HL-60 (cell line): ENCODE data around the gene AKAP8L.

Source experiments
- CTCF ChIP-seq: IDR thresholded peaks from one replicate; pipeline ENCODE4 v1.5.1; 2011; ENCODE audit warnings: low read length, control low read depth, inconsistent platforms; ENCODE audit not compliant: insufficient read depth
- GABPA ChIP-seq: IDR thresholded peaks from 2 replicates; pipeline ENCODE4 v1.6.1; 2012; ENCODE audit warnings: low read depth
- POLR2AphosphoS5 ChIP-seq: IDR thresholded peaks from 2 replicates; pipeline ENCODE4 v1.6.1; 2012; ENCODE audit warnings: low read depth
- TF ChIP-seq, protein P1 (sequence below): IDR thresholded peaks from 2 replicates; pipeline ENCODE4 v1.6.1; 2012; ENCODE audit warnings: low read depth; ENCODE audit not compliant: insufficient replicate concordance

DNA sequence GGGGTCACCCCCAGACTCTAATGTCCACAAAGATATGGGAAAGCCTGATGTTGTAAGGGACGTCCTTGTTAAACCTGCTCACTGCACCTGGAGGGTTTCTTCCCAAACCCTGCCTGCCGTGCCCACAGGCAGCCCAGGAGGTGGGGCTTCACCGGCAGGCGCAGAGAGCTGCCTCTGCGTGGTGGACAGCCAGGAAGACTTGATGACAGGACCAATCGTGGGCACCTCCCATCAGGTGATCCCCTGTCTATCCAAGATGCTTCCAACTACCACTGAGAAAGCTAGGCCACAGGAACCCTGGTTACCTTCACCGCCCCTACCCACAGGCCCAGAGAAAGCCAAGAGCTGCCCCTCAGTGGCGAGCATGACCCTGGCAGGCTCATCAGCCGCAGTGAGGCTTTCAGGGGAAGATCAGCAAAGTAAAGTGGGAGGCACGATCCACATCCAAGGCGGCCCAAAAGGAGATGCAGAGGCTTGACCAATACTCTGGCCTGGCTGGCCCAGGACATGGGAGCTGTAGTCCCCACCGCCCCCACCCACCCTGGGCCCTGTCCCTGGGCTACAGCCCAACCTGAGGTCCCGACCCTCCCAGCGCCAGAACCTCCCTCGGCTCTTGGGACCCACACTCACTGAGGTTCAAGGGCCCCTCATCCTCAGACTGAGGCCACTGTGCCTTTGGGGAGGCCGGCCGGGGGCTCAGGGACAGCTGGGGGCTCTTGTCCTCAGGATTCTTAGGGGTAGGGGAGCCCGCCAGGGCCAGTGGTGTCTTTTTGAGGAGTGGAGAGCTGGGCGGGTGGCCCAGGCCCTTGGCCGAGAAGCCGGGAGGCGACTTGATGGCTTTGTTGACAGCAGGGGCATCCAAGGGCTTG lies 10.4 kb upstream of the AKAP8L start:
- TF ChIP-seq CTCF (no peak), POLR2AphosphoS5 (no peak), GABPA (no peak)
- TF ChIP-seq, protein P1, sequence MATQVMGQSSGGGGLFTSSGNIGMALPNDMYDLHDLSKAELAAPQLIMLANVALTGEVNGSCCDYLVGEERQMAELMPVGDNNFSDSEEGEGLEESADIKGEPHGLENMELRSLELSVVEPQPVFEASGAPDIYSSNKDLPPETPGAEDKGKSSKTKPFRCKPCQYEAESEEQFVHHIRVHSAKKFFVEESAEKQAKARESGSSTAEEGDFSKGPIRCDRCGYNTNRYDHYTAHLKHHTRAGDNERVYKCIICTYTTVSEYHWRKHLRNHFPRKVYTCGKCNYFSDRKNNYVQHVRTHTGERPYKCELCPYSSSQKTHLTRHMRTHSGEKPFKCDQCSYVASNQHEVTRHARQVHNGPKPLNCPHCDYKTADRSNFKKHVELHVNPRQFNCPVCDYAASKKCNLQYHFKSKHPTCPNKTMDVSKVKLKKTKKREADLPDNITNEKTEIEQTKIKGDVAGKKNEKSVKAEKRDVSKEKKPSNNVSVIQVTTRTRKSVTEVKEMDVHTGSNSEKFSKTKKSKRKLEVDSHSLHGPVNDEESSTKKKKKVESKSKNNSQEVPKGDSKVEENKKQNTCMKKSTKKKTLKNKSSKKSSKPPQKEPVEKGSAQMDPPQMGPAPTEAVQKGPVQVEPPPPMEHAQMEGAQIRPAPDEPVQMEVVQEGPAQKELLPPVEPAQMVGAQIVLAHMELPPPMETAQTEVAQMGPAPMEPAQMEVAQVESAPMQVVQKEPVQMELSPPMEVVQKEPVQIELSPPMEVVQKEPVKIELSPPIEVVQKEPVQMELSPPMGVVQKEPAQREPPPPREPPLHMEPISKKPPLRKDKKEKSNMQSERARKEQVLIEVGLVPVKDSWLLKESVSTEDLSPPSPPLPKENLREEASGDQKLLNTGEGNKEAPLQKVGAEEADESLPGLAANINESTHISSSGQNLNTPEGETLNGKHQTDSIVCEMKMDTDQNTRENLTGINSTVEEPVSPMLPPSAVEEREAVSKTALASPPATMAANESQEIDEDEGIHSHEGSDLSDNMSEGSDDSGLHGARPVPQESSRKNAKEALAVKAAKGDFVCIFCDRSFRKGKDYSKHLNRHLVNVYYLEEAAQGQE, result no peak
